Activated CD4-positive, alpha-beta T cell treated with anti-CD3 and anti-CD28 coated beads, Interleukin-2, Interleukin-4, amounts not matched to agents 100 ng/mL and 50 ng/mL, durations not matched to agents 16 hours and 8 hours (primary cell): ENCODE results near the gene WDR70.
"Not testable (repeated sequence)": the region's sequence is repeated elsewhere in the genome, so short reads cannot be mapped to it uniquely, and the experiment has no call there.

Source experiments
- DNase-seq: peaks from one replicate; pipeline ENCODE4 v3.0.0-alpha.2; 2020; ENCODE audit warnings: low spot score

WDR70 gene

DNA sequence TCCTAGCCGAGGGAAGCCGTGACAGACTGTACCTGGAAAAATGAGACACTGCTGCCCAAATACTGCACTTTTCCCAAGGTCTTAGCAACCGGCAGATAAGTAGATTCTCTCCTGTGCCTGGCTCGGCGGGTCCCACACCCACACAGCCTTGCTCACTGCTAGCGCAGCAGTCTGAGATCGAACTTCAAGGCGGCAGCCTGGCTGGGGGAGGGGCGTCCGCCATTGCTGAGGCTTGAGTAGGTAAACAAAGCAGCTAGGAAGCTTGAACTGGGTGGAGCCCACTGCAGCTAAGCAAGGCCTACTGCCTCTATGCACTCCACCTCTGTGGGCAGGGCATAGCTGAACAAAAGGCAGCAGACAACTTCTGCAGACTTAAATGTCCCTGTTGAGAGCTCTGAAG is 309.8 kb downstream of the WDR70 start:
- not testable (repeated sequence) for DNase-seq

DNA sequence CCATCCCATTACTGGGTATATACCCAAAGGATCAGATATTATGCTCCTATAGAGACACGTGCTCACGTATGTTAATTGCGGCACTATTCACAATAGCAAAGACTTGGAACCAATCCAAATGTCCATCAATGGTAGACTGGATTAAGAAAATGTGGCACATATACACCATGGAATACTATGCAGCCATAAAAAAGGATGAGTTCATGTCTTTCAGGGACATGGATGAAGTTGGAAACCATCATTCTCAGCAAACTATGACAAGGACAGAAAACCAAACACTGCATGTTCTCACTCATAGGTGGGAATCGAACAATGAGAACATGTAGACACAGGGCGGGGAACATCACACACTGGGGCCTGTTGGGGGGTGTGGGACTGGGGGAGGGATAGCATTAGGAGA is 315.2 kb downstream of the WDR70 start:
- not testable (repeated sequence) for DNase-seq

DNA sequence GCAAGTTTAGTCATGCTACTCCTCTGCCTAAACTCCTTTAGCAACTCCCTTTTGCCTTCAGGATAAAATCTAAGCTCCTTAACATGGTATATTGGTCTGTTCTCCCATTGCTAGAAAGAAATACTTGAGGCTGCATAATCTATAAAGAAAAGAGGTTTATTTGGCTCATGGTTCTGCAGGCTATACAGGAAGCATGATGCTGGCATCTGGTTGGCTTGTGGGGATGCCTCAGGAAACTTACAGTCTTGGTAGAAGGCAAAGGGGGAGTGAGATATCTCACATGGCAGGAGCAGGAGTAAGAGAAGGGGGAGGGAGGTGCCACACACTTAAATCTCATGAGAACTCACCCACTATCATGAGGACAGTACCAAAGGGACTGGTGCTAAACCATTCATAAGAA is 315.7 kb downstream of the WDR70 start:
- no peak for DNase-seq

DNA sequence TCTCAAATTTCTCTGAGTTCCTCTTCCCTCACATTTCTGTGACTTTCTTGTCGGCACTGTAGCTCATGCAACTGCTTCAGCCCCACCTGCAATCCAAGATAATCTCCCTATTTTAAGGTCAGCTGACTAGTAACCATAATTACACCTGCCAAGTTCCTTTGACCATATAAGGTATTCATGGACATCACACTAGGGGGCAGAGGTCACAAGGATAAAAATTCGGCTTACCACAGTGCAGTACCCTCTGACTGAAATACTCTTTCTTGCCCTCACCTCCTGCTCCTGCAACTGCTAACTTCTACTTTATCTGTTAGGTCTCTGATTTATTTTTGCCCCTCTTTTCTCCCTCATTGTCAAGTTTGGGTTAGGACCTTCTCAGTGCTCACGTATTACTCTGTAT is 316.5 kb downstream of the WDR70 start:
- no peak for DNase-seq

DNA sequence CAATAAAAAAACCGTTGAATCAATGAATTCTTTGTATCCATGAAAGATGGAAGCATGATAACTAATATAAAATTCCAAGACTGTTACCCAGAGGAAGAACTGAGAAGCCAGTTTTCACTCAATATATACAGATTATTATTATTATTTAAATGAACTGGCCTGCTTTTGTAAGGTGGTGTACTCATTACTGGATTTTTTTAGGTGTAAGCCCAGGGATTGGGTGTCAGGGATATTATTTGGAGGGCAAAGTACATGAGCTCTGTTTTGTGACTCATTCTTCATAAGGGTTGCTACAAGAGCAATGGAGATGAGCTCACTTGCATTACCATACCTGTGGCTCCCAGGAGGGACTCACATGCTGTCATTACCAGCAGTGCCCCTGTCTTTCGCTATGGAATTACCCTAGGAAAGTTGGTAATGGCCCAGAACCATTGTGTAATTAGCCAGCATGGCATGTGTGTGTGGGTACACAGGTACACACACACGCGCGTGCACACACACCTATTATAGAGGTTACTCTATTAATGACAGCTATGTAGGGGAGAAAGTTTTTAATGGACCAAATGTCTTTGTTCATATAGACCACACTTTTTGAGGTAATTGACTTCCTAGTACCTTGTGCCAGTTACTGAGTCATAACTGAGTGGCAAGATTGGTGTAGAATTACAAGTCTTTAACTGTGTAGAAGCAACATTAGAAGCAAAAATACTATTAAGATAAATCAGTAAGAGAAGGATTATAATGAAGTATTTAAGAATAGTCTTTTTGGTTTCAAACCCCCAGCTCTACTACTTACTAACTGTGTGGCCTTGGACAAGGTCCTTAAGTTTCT is 317.3 kb downstream of the WDR70 start:
- DNase-seq: no peak

DNA sequence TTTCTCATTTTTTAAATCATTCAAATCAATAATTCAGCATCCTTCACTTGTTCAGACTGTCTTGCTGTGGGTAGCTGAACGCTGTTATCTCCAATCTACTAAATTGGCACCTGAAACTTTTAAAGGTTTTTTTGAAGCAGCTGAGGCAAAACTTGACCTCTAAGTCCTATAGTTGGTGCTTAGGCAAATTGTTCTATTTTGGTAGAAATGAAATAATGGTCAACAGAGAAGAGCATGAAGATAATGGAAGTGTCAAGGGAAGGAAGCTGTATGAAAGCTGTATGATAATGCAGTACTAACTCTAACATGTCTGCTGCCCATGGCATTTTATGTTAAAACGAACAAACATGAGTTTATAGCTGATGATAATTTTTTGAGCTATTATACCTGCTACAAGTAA is 322.8 kb downstream of the WDR70 start:
- DNase-seq: no peak

DNA sequence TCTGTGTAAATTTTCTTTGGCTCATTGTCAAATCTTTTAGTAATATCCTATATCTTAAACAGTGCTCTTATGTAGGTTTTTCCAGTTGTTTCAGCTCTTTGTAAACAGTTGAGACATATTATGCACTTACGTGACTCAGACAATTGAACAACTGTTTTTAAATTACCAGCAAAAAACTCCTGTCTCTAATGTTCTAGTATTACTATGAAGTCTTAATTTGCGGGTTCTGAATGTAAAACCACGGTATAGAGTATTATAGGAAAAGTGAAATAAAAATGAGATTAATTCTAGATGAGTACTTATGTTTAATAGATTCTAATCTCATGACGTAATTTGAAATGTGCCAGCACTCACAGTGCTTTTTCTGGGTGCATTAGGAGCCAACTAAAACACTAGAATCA is 324.7 kb downstream of the WDR70 start:
- no peak for DNase-seq

DNA sequence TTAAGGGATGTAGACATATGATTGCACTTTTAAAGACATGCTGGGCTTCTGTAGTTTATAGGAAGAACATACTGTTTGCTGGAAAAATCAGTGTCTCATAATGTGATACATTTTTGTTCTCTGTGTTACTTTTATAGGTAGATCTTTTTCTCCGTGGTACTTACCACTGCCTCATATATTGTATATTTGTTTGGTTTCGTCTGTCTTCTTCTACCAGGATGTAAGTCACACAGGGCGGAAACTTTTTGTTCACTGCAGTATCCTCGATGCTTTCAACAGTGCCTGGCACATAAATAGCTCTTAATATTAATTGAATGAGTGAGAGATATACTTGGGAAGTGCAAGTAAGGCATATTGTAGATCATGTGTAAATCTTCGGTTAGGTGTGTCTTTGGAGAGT is 325.3 kb downstream of the WDR70 start:
- DNase-seq: no peak

DNA sequence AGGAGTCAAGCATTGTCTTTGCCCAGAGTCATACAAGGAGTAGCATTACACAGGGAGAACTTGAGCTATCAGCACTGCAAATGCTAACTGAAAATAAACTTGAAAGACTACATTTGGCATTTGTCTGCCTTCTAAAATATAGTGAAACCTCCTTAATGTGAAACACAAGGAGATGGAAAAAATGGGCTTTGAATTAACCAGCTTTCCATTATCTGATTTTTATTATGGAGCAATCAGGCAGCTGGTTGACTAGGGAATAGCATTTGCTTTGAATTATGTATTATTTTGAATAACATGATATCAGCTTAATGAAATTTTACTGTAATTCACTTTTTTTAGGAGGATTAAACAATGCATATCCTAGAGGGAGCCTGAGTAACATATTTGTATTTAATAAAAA is 329.9 kb downstream of the WDR70 start:
- no peak for DNase-seq

DNA sequence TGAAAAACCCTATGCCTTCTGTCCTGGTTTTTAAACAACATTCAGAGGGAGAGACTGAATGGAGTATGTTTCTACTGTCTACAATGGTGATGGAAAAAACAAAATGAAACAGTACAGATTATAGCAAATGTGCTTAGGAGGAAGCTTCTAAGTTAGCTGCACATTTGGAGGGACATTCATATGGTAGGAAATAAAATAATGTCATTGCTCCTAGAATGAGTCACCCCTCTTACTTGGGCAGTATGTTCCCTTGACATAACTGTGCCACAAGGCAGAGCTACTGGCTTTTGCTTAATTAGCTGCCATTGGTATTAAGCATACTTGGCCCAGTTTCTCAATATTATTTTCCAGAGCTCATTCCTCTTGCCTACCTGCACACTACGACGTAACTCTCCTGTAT is 331.8 kb downstream of the WDR70 start:
- DNase-seq: peak; percentile 32

DNA sequence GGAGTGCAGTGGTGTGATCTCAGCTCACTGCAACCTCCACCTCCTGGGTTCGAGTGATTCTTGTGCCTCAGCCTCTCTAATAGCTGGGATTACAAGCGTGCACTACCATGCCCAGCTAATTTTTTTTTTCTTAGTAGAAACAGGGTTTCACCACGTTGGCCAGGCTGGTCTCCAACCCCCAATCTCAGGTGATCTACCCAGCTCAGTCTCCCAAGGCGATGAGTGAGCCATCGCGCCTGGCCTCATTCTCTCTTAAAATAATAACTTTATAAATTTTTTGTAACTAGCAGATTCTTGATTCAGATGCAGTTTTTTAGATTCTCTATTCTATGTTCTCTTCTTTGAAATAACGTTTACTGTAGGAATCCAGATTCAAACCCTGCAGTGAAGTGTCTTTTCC is 333.6 kb downstream of the WDR70 start:
- DNase-seq: no peak

DNA sequence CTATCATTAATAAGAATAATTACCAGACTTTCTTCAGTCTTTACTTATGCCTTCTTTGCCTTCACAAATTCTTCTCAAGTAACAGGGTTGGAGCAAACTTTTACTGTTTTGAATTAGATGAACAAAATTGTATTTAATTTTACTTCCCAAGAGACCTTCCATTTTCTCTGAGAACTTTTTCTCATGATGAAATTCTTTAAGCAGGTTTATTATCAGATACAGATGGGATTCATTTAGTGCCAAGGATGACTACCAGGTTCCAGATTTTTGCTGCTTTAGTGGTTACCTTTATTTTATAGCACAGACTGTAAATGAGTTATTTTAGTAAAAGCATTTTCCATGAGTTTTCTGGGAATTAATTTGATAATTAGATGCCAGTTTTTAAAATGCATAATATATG is 335.6 kb downstream of the WDR70 start:
- DNase-seq: no peak

DNA sequence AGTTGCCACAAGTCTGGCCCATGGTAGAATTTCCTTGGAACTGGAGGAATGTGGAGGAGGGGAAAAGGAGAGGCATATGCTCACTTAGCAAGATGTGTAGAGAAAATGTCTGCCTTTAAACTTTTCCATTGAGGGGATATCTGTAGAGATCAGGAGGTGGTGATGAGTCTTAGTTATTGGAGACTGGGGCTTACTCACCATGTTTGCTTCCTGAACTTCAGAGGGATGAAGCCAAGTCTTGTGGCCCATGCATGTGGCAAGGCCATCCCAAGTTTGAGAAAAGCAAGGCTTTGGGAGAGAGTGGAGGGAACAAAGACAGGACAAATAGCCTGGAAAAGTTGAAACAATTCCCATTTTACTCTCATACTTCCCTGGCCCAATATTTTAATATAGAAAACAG is 336.2 kb downstream of the WDR70 start:
- no peak for DNase-seq

DNA sequence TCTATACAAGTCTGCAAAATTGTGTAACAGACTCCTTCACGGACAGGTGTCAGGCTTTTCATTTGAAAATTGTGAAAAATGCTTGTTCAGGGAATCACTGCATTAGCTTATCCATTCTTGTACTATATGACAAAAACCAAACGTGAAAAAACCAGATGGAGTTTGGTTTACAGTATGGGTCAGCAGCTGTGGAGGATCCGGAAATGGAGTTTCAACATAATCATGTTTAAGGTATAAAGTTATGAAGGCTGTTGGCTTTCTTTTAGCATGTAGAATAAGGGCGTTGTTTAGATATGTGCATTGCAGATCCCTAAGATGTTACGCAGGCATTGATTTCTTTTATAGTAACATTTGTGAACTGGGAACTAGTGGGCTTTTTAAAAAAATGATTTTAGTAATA is 336.9 kb downstream of the WDR70 start:
- no peak for DNase-seq

DNA sequence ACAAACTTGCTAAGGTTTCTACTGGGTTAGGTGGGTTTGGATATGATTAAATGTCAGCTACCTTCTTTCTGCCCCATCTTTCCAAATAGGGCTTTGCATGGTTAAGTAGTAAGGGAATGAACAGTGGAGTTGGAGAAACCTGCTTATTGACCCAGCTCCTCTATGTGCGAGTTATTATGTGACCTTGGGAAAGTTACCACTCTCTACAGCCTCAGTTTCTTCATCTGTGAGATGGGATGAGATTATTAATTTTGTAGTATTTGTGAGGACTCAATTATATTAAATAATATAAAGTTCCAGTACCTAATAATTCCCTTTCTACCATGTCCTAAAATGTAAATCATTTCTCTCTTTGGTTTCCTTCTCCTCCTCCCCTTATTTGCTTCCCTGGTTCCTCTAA is 337.3 kb downstream of the WDR70 start:
- DNase-seq: no peak

DNA sequence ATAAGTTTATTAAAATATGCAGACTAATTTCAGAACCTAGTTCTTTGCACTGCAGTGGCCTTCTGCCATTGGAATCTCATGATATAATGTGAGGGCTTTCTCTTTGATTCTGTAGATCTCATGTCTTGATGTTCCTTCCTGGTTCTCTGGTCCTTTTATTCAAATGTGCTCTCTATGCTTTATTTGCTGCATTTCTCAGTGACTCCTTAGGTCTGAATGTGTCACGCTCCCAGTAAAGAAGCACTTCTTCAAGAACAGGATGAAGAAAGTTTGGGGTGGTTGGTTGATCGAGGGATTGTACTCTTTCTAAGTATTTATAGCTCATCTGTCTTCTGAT is 338.1 kb downstream of the WDR70 start:
- no peak for DNase-seq

DNA sequence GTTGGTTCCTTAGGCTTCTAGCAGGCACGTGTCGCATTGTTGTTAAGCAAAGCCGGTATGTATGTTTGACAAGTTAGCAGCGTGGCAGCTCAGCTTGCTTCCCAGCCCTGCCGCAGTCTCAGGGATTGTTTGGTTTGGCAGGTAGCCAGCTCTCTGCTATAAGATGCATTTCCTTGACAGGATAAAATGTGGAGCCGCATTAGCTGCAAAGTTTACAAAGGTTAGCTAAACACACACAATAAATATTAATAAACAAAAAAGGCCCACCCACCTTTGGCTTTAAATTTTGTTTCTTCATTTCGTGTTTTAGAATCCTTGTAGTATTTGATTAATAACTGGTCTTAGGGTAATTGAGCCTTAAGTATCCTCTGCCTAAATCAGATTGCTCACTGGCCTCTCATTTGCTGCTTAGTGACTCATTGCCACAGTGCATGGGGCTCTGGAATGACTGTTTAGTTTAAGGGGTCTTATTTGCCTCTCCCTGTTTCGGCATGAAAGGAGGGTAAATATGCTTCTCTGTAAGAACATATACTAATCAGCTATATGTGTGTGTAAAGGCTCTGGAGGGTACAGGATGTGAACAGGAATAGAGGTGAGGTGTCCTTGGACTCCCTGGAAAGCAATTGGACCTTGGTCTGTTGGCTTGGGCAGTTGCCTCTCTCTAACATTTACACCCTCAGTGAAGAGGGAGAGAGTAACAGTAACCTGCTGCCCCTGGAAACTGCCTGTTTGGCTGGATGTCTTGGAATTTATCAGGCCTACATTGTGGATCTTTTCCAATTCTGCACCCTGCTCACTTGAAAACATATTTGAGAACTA is 338.7 kb downstream of the WDR70 start:
- DNase-seq: no peak

DNA sequence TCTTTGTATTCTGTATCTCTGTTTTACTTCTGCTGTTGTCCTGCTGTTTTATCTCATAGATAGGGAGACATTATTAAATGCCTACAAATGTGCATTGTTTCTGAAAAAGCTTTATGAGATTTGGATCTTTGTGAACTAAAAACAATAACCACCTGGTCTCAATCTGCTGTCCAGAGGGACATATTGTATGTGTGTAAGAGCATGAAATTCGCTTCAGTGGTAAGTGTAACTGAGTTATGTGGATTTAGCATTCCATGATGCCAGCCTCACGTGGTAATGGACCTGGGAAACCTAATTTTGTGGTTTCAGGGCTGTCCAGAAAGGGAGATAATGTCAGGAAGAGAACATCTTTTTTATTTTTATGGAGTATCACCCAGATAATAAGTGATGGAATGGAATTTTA is 341.4 kb downstream of the WDR70 start:
- DNase-seq: no peak

DNA sequence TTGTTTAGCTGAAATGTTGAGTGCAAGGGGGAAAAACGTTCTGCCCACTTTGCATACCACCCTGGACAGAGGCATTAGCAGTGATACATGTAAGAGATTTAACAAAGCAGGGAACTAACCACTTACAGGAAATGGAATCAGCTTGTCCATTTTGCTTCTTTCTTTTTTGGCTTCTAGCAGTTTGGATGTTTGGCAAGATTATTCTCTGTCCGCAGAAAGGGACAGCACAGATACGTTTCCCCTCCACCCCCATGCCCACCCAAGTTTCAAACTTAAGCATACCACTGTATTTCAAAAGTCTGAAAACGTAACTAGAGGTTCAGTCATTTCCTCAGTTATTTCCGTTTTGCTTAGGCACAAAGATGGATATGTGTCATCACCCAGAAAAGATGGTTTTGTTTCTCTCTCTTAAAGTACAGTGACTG is 342.3 kb downstream of the WDR70 start:
- peak; percentile 80 for DNase-seq

DNA sequence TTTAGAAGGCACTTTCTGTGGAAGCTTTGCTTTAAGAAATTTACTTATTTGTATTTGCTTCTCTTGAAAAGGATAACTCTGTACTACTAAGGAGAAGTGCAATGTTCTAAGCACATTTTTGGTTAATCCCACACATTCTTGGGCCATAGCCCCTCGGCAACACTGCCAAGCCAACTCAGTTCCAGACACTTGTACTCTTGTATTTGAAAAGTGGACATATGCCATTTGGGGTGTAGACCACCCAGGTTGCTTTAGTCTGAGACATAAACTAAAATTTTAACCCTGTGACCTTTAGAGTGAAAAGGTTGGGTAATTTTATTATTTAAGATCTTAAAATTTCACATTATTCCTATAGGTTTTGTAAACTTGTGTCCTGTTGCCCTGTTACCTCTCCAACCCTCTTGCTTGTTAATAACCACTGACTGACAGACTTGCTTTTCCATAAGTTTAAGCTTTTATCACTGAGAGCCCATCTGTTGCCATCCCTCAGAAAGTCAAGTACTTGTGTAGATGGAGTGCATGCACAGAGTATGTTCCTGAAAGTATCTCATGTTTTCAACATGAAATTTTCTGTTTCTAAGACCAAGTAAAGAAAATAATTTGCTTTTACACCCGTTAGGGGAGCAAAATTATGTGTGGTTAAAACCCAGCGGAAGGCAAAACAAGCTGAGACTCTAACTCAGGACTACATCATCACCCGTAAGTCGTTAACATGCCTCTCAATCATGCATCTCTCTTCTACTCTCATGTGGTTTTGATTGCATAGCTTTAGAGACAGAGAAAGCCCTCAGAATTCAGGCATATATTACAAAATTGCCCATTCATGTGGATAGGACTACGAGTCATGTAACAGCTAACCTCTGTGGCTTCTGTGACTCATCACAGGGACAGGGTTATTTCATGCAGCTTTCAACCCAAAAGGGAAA is 343.4 kb downstream of the WDR70 start:
- peak; percentile 93 for DNase-seq

DNA sequence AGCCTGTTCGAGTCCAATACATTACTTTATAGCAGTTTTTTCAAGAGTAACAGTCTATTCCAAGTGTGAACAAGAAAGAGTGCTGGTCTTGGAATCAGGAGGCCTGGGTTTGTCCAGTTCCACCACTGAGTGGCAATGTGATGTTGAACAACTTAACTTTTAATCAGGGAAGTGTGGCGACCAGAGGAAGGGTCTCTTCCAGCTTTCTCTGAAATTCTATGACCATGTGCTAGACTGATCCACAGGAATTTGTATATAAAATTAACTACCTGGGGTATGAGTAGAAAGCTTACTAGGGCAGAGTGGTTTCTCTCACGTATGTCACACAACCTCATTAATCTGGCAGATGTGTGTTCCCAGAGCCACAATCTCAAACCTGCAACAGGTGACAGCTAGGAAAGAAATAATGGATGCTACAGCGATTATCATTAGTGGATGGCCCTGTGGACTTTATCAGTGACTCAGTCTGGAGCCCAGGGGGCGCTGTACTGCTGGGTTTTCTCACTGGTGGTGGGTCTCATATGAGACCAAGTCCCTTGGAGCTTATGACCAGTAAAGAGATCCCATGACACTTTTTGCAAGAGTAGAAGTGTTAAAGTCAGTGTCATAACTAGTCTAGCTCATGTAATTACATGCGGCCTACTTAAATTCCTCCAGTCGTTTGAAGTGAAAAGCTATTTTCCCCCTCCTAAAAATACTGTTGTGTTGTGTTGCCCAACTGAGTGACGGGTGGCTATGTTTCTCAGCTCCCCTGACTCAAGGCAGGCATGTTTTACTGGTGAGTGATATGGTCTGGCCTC is 344.2 kb downstream of the WDR70 start:
- peak; percentile 20 for DNase-seq
